ENCODE data around the gene RGS12.

The RGS12 gene

DNA sequence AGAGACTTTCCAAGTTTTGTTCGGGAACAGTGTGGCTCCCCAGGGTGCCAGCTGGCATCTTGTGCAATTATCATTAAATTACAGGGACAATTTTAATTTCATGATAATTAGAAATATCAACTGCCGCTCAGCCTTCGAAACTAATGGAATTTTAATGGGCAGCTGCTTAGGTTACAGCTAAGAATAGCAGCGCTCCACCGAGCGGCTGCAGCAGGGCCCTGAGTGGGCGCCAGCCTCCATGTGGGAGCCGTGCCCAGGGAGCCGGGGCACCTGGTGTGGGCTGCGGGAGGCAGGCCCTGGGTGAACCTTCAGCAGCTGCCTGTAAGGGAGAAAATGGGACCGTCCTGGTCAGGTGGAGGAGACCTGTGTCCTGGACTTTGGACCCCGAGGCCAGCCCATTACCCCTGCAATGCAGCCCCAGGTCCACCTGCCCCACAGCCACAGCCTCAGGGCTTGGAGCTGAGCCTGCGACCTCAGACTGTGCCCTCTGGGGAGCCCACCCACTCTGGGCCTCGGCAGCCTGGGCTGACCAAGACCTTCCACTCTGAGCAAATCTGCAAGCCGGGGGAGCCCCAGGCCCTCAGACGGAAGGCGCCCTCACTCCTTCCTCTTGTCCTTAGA, 22.7 kb upstream of the RGS12 start:
- DNase-seq (ENCODE audit: insufficient read length, low spot score): no peak
- FAIRE-seq: no peak

GRCh38 chr4:3271131-3271530, 21.7 kb upstream of the RGS12 start:
- FAIRE-seq (no peak), DNase-seq (ENCODE audit: insufficient read length, low spot score) (no peak)

GRCh38 chr4:3276986-3277385, 15.8 kb upstream of the RGS12 start:
- FAIRE-seq (no peak), DNase-seq (ENCODE audit: insufficient read length, low spot score) (no peak)

GRCh38 chr4:3280466-3280865, 12.4 kb upstream of the RGS12 start:
- DNase-seq (ENCODE audit: insufficient read length, low spot score) (no peak), FAIRE-seq (no peak)

DNA sequence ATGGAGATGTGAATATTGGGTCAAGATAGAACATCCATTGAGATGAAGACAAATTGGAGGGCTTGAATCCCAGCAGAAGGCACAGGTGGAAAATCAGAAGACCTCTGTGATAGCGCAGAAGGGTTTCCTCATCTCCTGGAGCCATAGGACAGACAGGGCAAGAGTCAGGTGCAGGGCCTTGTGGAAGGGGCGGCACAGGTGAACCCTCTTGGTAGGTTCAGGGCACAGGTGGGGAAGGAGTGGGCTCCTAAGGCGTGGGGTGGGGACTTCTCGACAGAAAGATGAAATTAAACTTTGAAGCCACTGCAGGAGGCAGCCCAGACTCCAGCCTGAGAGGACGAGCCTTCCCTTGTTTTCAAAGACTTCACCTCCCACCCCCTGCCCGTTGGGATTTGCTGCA, 9.3 kb upstream of the RGS12 start:
- FAIRE-seq: no peak
- DNase-seq (ENCODE audit: insufficient read length, low spot score): no peak

GRCh38 chr4:3283916-3284315, 8.9 kb upstream of the RGS12 start:
- DNase-seq (ENCODE audit: insufficient read length, low spot score) (no peak), FAIRE-seq (no peak)

- DNase-seq (ENCODE audit: insufficient read length, low spot score): no peak
Observed at GRCh38 chr4:3284734-3285557, 7.9 kb upstream of the RGS12 start.

GRCh38 chr4:3285558-3286334, 7.1 kb upstream of the RGS12 start:
- DNase-seq (ENCODE audit: insufficient read length, low spot score) (no peak), FAIRE-seq (no peak)

More at GRCh38 chr4:3284734-3285557, 7.9 kb upstream of the RGS12 start:
- no peak for FAIRE-seq

GRCh38 chr4:3286335-3287175, 6.3 kb upstream of the RGS12 start:
- peak; percentile 84 for FAIRE-seq
- peak; percentile 78 for DNase-seq (ENCODE audit: insufficient read length, low spot score)

GRCh38 chr4:3287271-3287971, 5.4 kb upstream of the RGS12 start:
- no peak for DNase-seq (ENCODE audit: insufficient read length, low spot score)

GRCh38 chr4:3287972-3288570, 4.8 kb upstream of the RGS12 start:
- no peak for FAIRE-seq
- no peak for DNase-seq (ENCODE audit: insufficient read length, low spot score)

More at GRCh38 chr4:3287271-3287971, 5.4 kb upstream of the RGS12 start:
- no peak for FAIRE-seq

DNA sequence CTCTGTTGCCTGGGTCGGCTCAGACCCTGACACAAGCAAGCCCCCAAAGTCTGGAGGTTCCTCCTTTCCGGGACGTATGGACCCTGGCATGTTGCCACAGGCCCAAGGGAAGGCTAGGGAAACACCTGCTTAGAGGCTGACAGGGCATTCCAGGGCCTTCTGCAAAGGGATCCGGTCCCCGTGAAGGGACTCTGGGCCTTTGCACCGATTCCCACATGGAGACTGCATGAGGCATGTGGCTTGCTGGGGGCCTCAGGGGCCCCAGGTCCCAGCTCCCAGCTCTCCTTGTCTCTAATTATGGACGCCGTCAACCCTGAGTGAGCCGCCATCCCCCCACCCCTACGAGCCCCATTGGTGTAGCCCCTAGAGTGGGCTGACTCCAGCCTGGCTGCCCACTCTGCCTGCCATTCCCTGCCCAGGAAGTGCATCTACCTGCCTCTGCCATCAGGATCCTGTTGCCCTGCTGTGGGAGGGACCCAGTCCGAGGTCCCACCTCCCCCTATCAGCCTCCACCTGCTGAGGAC, 4.2 kb upstream of the RGS12 start:
- no peak for FAIRE-seq
- DNase-seq (ENCODE audit: insufficient read length, low spot score): no peak

DNA sequence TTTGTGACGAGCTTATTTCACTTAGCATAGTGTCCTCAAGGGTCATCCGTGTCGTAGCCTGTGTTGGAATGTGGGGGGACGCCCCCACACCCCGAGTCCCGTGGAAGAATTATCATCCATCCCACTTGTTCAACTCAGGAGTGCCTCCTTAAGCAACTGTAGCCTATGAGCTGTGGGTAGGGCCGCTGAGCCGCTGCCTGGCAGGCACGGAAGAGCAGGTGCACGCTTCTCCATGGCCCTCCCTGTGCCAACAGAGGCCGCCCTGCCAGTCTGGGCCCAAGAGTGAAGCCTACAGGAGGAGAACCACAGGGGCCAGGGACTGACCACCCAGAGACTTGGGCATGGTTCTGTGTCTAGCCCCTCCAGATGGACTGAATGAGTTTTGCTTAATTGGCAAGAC, 2.3 kb upstream of the RGS12 start:
- no peak for FAIRE-seq
- DNase-seq (ENCODE audit: insufficient read length, low spot score): no peak

GRCh38 chr4:3290889-3291321, 1.9 kb upstream of the RGS12 start:
- no peak for FAIRE-seq
- DNase-seq (ENCODE audit: insufficient read length, low spot score): no peak

GRCh38 chr4:3291411-3291968, 1.3 kb upstream of the RGS12 start:
- DNase-seq (ENCODE audit: insufficient read length, low spot score): no peak

DNA sequence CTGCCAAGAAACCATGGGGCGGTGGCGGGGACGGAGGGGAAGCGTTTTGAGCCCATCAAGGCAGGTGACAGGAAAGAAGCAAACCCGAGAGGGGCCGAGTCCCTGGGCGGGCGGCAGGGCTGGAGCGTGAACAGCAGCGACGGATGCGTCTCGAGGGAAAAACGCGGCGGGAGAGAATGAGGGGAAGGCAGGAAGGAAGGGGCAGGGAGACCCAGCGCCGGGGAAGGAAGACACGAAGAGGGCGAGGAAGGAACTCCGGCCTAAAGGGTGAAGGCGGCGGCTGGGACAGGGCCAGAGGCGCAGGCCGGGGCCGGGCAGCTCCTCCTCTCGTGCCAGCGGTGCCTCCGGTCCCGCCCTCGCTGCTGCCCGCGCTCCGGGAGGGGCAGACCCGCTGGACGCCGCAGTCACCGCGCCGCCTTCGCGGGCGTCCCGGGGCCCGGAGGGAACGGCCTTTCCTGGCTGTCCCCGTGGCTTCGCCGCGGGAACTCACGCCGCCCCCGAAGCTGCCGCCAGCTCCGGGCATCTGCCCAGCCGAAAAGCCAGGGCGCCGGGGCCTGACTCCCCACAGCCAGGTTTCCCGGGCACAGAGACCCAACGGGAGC, 751 bp upstream of the RGS12 start:
- DNase-seq (ENCODE audit: insufficient read length, low spot score): no peak

More at GRCh38 chr4:3291411-3291968, 1.3 kb upstream of the RGS12 start:
- FAIRE-seq: peak; percentile 35

DNA sequence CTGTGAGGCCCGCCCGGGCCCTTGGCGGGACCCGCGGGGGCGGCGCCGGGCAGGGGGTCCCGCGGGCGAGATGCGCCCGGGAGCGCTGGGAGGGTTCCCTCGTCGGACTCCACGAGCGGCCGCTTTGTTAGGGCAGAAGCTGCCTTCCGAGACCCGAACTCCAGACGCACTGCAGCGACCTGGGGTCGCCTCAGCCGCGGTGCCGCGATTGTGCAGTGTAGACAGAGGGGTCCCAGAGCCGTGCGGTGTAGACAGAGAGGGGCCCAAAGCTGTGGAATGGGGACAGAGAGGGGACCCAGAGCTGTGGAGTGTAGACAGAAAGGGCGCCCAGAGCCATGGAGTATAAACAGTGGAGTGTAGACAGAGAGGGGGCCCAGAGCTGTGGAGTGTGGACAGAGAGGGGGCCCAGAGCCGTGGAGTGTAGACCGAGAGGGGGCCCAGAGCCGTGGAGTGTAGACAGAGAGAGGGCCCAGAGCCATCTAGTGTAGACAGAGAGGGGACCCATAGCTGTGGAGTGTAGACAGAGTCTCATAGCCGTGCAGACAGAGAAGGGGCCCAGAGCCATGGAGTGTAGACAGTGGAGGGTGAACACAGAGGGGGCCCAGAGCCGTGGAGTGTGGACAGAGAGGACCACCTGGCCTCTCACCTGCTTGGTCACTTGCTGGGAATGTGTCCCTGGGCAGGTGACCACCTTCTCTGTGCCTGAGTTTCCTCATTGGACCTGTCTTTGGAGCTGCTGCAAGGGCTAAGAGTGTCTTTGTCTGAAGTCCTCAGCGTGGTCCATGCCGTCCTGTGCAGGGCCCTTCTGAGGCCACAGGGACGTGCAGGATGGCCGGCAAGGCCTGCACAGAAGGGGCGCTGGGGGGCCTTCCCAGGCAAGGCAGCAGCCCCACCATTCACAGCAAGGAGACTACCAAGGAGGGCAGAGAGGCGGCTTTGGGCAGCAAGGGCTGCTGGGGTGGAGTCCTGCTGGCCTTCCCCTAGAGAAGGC, 875 bp downstream of the RGS12 start:
- no peak for DNase-seq (ENCODE audit: insufficient read length, low spot score)
- no peak for FAIRE-seq

More for the DNA sequence above, 751 bp upstream of the RGS12 start:
- peak; percentile 37 for FAIRE-seq
